Amniotic epithelial cell (primary cell): ENCODE measurements around the gene SYN1.

Source experiments
- DNase-seq: peaks from one replicate; pipeline ENCODE4 v3.0.0-alpha.2; 2010; ENCODE audit warnings: low read depth

The SYN1 gene

GRCh38 chrX:47523297-47523696 is 96.4 kb downstream of the SYN1 start:
- peak; percentile 49 for DNase-seq
